GM12878 (cell line): Measurements from ENCODE around the gene IFNA21. TPM values are rescaled to one million over a fixed set of nuclear protein-coding genes. Genes with fewer than 3 reads are reported as not detected.
"Not testable (repeated sequence)": the region's sequence is repeated elsewhere in the genome, so short reads cannot be mapped to it uniquely, and the experiment has no call there.

ENCODE experiments used
- ATAC-seq: fragments of 200-7000 bp; cut with Tn5 transposase; 3 replicates; pipeline ENCODE4 v1.9.1; 2020; ENCODE audit warnings: mild to moderate bottlenecking, moderate library complexity
- BruUV-seq: library from RNA; stranded (reverse); fragments of 400-500 nt; replicated peaks from 2 replicates; lab custom pipeline; 2021; lab: Mats Ljungman, UMichigan
- CTCF ChIA-PET: fragments of 300-600 bp; sonication (Branson Sonifier 250); formaldehyde crosslinking; extraction: SDS; loops from one replicate; lab custom pipeline; 2021; ENCODE audit warnings: inconsistent platforms; lab: Yijun Ruan, JAX
- POLR2A ChIA-PET: fragments of 350-600 bp; formaldehyde crosslinking; extraction: SDS; loops from one replicate; lab custom pipeline; 2021; ENCODE audit warnings: inconsistent platforms; lab: Charles Lee
- RAD21 ChIA-PET: fragments of 300-600 bp; sonication (Branson Sonifier 250); formaldehyde crosslinking; loops from one replicate; lab custom pipeline; 2023; ENCODE audit warnings: antibody characterized with exemption; ENCODE audit not compliant: unreplicated experiment; lab: Charles Lee
- SMC1A ChIA-PET: fragments of 300-600 bp; sonication (Branson Sonifier 250); formaldehyde crosslinking; loops from one replicate; lab custom pipeline; 2023; ENCODE audit not compliant: unreplicated experiment, uncharacterized antibody; lab: Charles Lee
- DNase-seq: peaks from one replicate; pipeline ENCODE4 v3.0.0-alpha.2; 2011; ENCODE audit warnings: low read depth, low spot score
- FAIRE-seq: peaks from 3 replicates; lab custom pipeline; 2011; peaks lifted over from hg19 to GRCh38; lab: Jason Lieb, UNC
- H2AFZ ChIP-seq: 2 replicates; pipeline ENCODE4 v1.6.0; 2011; ENCODE audit warnings: low read depth, low read length, control low read depth; ENCODE audit not compliant: control insufficient read depth
- H3K27ac ChIP-seq: 2 replicates; pipeline ENCODE4 v1.5.1; 2011; ENCODE audit warnings: control low read depth; ENCODE audit not compliant: control insufficient read depth, insufficient read depth
- H3K27me3 ChIP-seq, 2 experiments: replicated peaks in 1 of 2; 2 replicates each; pipeline versions ENCODE4 v1.6.0 to v1.6.1; 2011; ENCODE audit warnings: low read length in 1 of 2; ENCODE audit not compliant: control insufficient read depth in 2 of 2, insufficient read depth in 2 of 2
- H3K36me3 ChIP-seq, 2 experiments: 2 replicates each; pipeline ENCODE4 v1.5.1; 2011; ENCODE audit warnings: low read length in 1 of 2; ENCODE audit not compliant: control insufficient read depth in 2 of 2, insufficient read depth in 2 of 2
- H3K4me1 ChIP-seq: 2 replicates; pipeline ENCODE4 v1.6.1; 2011; ENCODE audit warnings: mild to moderate bottlenecking, low read length, moderate library complexity, mixed read lengths; ENCODE audit not compliant: control insufficient read depth, insufficient read depth
- H3K4me2 ChIP-seq: 2 replicates; pipeline ENCODE4 v1.6.0; 2011; ENCODE audit warnings: control low read depth; ENCODE audit not compliant: control insufficient read depth, insufficient read depth
- H3K4me3 ChIP-seq: fragments of 200-600 bp; sonication (generic); 2 replicates; pipeline ENCODE4 v1.5.1; 2016
- H3K79me2 ChIP-seq: 2 replicates; pipeline ENCODE4 v1.6.0; 2011; ENCODE audit warnings: low read length; ENCODE audit not compliant: control insufficient read depth, insufficient read depth
- H3K9ac ChIP-seq: 2 replicates; pipeline ENCODE4 v1.8.0; 2011; ENCODE audit warnings: low read length, control low read depth, mixed read lengths; ENCODE audit not compliant: control insufficient read depth, insufficient read depth
- H3K9me3 ChIP-seq: replicated peaks from 3 replicates; pipeline ENCODE4 v1.5.1; 2011; ENCODE audit warnings: mild to moderate bottlenecking, low read length; ENCODE audit not compliant: control insufficient read depth, insufficient read depth
- H4K20me1 ChIP-seq: 2 replicates; pipeline ENCODE4 v1.6.0; 2011; ENCODE audit not compliant: control insufficient read depth, insufficient read depth
- CHD1 ChIP-seq: IDR thresholded peaks from 2 replicates; pipeline ENCODE4 v1.6.1; 2012; ENCODE audit warnings: low read depth, low read length, improper control_type of control experiment
- KLF5 ChIP-seq: fragments of 450-650 bp; IDR thresholded peaks from 2 replicates; pipeline ENCODE4 v1.6.1; 2014; ENCODE audit warnings: mild to moderate bottlenecking; ENCODE audit not compliant: partially characterized antibody
- PAX5 ChIP-seq: IDR thresholded peaks from 2 replicates; pipeline ENCODE4 v1.6.1; 2011; ENCODE audit warnings: low read depth, low read length, borderline replicate concordance
- PAX8 ChIP-seq: fragments of 450-650 bp; IDR thresholded peaks from 2 replicates; pipeline ENCODE4 v1.6.1; 2017; ENCODE audit warnings: mild to moderate bottlenecking, moderate library complexity
- RCOR1 ChIP-seq: conservative IDR thresholded peaks from 2 replicates; pipeline ENCODE4 v1.6.1; 2012; ENCODE audit warnings: low read depth, low read length, improper control_type of control experiment
- WGBS: methylation state at CpG from one replicate; pipeline ENCODE4 v1.1.6; 2016; ENCODE audit warnings: low lambda C conversion rate; ENCODE audit not compliant: insufficient replicate concordance, insufficient coverage; ENCODE audit errors: missing lambda C conversion rate; 5-methylcytosine and 5-hydroxymethylcytosine counted together
- in situ Hi-C: fragments of 300-500 bp; cut with MboI; formaldehyde crosslinking; loops from 9 replicates; pipeline ENCODE4 v1.14.3; 2018; ENCODE audit warnings: mixed read lengths
- intact Hi-C: fragments of 100-400 bp; cut with micrococcal nuclease; formaldehyde crosslinking; loops from one replicate; pipeline ENCODE4 v1.14.2; 2022; ENCODE audit not compliant: unreplicated experiment
- polyA plus RNA-seq, 11 experiments: library from polyadenylated mRNA; depleted of rRNA in 4 of 11; unstranded in 6 of 11; stranded (reverse) in 5 of 11; fragments of >200 nt; fragmentation: Nextera tagmentation in 4 of 11; fragmentation: Illumina TruSeq in 1 of 11; extraction: Ambion mirVana in 4 of 11; extraction: Trizol in 1 of 11; gene quantifications; 1 replicate in 1 of 11; 2 replicates in 10 of 11; pipeline versions ENCODE4 v1.2.1 to v1.2.3, GENCODE V29; 2011 to 2016; ENCODE audit warnings: inconsistent platforms in 2 of 11, missing spikeins in 2 of 11, low read depth in 1 of 11
- total RNA-seq, 4 experiments: library from RNA; depleted of rRNA in 3 of 4; stranded (reverse); fragments of >200 nt in 3 of 4; fragmentation: Illumina TruSeq in 1 of 4; extraction: Trizol in 1 of 4; gene quantifications; 2 replicates each; pipeline versions ENCODE4 v1.2.1 to v1.2.3, GENCODE V29; 2013 to 2021
- TF ChIP-seq, protein P1 (sequence below): fragments of 150-350 bp; IDR thresholded peaks from 2 replicates; pipeline ENCODE4 v1.6.1; 2014; ENCODE audit warnings: mild to moderate bottlenecking, low read depth, low read length
- TF ChIP-seq, protein P2 (sequence below): IDR thresholded peaks from 2 replicates; pipeline ENCODE4 v1.6.1; 2011; ENCODE audit warnings: mild to moderate bottlenecking, low read depth, low read length, moderate library complexity; ENCODE audit not compliant: insufficient replicate concordance
- TF ChIP-seq, protein P3 (sequence below): IDR thresholded peaks from 2 replicates; pipeline ENCODE4 v1.6.1; 2012; ENCODE audit warnings: improper control_type of control experiment, low read depth, low read length; ENCODE audit not compliant: insufficient replicate concordance

The IFNA21 gene
- total and polyA plus RNA-seq, 10 of the 15 experiments (the other 5 are each of a cell fraction or from before 2014, with no cell fraction given), result not detected

DNA sequence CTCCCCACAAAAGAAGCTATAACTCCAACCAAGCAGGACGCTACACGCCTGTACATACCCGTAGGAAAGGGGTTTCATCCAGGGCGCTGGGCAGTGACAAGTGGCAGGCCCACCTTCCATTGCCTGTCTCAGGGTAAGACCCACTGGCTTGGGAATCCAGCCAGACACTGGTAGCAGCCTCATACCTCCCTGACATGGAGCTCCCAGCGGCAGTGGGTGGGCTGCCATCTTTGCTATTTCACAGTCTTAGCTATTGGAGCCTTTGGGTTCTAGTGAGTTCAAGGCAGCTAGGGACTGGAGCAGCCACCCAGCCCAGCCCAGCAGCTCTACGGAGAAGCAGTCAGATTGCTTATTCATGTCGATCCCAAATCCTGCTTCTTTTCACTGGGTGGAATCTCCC, 43.9 kb upstream of the IFNA21 start:
- SMC1A ChIA-PET, result no interaction called here
- intact Hi-C loops, result no loop called here
- Histone ChIP-seq H3K27me3 (no peaks in the 10 kb centered on the region), H3K9ac (no peak overlapping the region), H2AFZ (no peak overlapping the region), H3K9me3 (no peaks in the 10 kb centered on the region), H3K4me1 (no peaks in the 10 kb centered on the region; the same call in 1 of the 2 replicates), H3K79me2 (no peaks in the 10 kb centered on the region), H4K20me1 (no peaks in the 10 kb centered on the region), H3K4me3 (no peak overlapping the region), H3K36me3 (no peaks in the 10 kb centered on the region), H3K4me2 (no peak overlapping the region), H3K27ac (no peak overlapping the region)
- no TSS peak for BruUV-seq
- TF ChIP-seq PAX5 (no peak), CHD1 (no peak), PAX8 (no peak), KLF5 (no peak), RCOR1 (no peak)
- TF ChIP-seq, protein P1, sequence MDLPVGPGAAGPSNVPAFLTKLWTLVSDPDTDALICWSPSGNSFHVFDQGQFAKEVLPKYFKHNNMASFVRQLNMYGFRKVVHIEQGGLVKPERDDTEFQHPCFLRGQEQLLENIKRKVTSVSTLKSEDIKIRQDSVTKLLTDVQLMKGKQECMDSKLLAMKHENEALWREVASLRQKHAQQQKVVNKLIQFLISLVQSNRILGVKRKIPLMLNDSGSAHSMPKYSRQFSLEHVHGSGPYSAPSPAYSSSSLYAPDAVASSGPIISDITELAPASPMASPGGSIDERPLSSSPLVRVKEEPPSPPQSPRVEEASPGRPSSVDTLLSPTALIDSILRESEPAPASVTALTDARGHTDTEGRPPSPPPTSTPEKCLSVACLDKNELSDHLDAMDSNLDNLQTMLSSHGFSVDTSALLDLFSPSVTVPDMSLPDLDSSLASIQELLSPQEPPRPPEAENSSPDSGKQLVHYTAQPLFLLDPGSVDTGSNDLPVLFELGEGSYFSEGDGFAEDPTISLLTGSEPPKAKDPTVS, result no peak
- TF ChIP-seq, protein P2, sequence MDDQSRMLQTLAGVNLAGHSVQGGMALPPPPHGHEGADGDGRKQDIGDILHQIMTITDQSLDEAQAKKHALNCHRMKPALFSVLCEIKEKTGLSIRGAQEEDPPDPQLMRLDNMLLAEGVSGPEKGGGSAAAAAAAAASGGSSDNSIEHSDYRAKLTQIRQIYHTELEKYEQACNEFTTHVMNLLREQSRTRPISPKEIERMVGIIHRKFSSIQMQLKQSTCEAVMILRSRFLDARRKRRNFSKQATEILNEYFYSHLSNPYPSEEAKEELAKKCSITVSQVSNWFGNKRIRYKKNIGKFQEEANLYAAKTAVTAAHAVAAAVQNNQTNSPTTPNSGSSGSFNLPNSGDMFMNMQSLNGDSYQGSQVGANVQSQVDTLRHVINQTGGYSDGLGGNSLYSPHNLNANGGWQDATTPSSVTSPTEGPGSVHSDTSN, result no peak
- TF ChIP-seq, protein P3, sequence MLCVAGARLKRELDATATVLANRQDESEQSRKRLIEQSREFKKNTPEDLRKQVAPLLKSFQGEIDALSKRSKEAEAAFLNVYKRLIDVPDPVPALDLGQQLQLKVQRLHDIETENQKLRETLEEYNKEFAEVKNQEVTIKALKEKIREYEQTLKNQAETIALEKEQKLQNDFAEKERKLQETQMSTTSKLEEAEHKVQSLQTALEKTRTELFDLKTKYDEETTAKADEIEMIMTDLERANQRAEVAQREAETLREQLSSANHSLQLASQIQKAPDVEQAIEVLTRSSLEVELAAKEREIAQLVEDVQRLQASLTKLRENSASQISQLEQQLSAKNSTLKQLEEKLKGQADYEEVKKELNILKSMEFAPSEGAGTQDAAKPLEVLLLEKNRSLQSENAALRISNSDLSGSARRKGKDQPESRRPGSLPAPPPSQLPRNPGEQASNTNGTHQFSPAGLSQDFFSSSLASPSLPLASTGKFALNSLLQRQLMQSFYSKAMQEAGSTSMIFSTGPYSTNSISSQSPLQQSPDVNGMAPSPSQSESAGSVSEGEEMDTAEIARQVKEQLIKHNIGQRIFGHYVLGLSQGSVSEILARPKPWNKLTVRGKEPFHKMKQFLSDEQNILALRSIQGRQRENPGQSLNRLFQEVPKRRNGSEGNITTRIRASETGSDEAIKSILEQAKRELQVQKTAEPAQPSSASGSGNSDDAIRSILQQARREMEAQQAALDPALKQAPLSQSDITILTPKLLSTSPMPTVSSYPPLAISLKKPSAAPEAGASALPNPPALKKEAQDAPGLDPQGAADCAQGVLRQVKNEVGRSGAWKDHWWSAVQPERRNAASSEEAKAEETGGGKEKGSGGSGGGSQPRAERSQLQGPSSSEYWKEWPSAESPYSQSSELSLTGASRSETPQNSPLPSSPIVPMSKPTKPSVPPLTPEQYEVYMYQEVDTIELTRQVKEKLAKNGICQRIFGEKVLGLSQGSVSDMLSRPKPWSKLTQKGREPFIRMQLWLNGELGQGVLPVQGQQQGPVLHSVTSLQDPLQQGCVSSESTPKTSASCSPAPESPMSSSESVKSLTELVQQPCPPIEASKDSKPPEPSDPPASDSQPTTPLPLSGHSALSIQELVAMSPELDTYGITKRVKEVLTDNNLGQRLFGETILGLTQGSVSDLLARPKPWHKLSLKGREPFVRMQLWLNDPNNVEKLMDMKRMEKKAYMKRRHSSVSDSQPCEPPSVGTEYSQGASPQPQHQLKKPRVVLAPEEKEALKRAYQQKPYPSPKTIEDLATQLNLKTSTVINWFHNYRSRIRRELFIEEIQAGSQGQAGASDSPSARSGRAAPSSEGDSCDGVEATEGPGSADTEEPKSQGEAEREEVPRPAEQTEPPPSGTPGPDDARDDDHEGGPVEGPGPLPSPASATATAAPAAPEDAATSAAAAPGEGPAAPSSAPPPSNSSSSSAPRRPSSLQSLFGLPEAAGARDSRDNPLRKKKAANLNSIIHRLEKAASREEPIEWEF, result no peak
- ATAC-seq, result no peak
- no peak for DNase-seq
- RAD21 ChIA-PET, result no interaction called here
- in situ Hi-C loops, result no loop called here
- FAIRE-seq, result no peak
- 55% methylated on average over 7 of the region's 7 CpGs for WGBS
- CTCF ChIA-PET, result interaction anchor here (1.0 kb wide), 1 partner anchor 116 kb away, joined by 3 read pairs; no protein-coding TSS in a partner anchor
- POLR2A ChIA-PET, result no interaction called here

DNA sequence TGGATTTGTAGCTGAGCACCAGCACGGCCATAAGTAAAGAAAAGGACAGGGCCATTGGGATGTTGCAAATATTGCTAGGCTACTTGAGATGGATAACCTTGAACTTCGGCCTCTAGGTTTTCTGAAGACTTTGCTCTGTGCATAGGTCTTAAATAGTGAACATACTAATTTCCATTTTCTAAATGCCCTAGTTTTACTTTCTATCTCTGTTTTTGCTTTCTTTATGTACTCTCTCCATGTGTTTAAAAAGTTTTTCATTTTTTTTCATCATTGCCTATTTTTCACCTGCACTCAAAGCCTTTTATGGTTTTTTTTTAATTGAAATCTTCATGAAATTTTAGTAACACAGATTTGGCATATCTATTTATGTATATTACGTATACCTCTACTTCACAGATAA, 40.6 kb upstream of the IFNA21 start, which contains the start of gene IFNA10:
TSS of gene IFNA10 (minus strand) at position 101 of the 400 bp plus-strand sequence. CDS start at position 55, 46 bp downstream.
- H4K20me1 ChIP-seq, FAIRE-seq, in situ Hi-C loops, H3K4me1 ChIP-seq, H3K27me3 ChIP-seq, H3K79me2 ChIP-seq, POLR2A ChIA-PET, H3K9ac ChIP-seq, ATAC-seq, H3K4me3 ChIP-seq, H3K9me3 ChIP-seq, H3K36me3 ChIP-seq, BruUV-seq, H3K4me2 ChIP-seq, SMC1A ChIA-PET, DNase-seq, H3K27ac ChIP-seq, H2AFZ ChIP-seq, intact Hi-C loops, RAD21 ChIA-PET: not testable (repeated sequence)
- WGBS, result 33% methylated on average over 3 of the region's 3 CpGs
- CTCF ChIA-PET, result interaction anchor here (0.6 kb wide), 1 partner anchor 29 kb away, joined by 3 read pairs; no protein-coding TSS in a partner anchor
